Body of pancreas (tissue), 4 donors: ENCODE data around the gene EXD2.

ENCODE experiments used
- CTCF ChIP-seq, 7 experiments: fragments of 450-650 bp in 4 of 7; fragments of 200-600 bp in 3 of 7; sonication (generic) in 3 of 7; IDR thresholded peaks; one replicate each; pipeline ENCODE4 v1.5.1; 2016 to 2019; ENCODE audit warnings: antibody characterized with exemption in 7 of 7
- POLR2A ChIP-seq, 3 donors: fragments of 450-650 bp; IDR thresholded peaks; one replicate each; pipeline ENCODE4 v1.6.1; 2016; ENCODE audit warnings: antibody characterized with exemption in 3 of 3, mild to moderate bottlenecking in 2 of 3

- TF ChIP-seq CTCF (IDR thresholded peaks at IDR 0.05) (no peak), POLR2A (IDR thresholded peaks at IDR 0.05) (no peak)
These were observed 16.2 kb downstream of the EXD2 start for GRCh38 chr14:69207435-69208041.
